HG02571 (cell line): Measurements from ENCODE around the gene TMEM25.
"Not testable (repeated sequence)": the region's sequence is repeated elsewhere in the genome, so short reads cannot be mapped to it uniquely, and the experiment has no call there.

ENCODE experiments used
- ATAC-seq: cut with Tn5 transposase; IDR thresholded peaks from one replicate; pipeline ENCODE4 v1.9.1; 2021; ENCODE audit warnings: mild to moderate bottlenecking, moderate library complexity; ENCODE audit not compliant: unreplicated experiment

Gene TMEM25

GRCh38 chr11:118530683-118531596, at the start of gene TMEM25:
TMEM25 (plus strand) TSS chr11:118531192; CDS start chr11:118531802, 610 bp downstream.
- ATAC-seq = no peak

- not testable (repeated sequence) for ATAC-seq
Observed at GRCh38 chr11:118481238-118481637, 49.8 kb upstream of the TMEM25 start.

GRCh38 chr11:118484405-118484804, 46.6 kb upstream of the TMEM25 start:
- ATAC-seq = no peak

DNA sequence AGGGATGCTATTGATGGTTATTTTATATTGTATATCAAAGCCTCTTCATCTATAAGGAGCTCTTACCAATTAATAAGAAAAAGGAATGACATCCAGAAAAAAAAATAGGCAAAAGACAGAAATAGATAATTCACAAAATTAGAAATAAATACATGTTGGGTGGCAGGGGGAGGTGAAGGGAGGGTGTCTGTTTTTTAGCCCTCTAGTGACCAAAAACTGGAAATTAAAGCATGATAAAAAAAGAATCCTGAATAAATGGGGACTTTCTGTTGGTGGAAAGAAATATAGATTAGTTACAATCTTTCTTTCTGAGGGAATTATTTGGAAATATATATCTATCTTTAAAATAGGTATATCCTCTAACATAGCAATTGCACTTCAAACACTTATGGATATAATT, 45.7 kb upstream of the TMEM25 start:
- no peak for ATAC-seq

DNA sequence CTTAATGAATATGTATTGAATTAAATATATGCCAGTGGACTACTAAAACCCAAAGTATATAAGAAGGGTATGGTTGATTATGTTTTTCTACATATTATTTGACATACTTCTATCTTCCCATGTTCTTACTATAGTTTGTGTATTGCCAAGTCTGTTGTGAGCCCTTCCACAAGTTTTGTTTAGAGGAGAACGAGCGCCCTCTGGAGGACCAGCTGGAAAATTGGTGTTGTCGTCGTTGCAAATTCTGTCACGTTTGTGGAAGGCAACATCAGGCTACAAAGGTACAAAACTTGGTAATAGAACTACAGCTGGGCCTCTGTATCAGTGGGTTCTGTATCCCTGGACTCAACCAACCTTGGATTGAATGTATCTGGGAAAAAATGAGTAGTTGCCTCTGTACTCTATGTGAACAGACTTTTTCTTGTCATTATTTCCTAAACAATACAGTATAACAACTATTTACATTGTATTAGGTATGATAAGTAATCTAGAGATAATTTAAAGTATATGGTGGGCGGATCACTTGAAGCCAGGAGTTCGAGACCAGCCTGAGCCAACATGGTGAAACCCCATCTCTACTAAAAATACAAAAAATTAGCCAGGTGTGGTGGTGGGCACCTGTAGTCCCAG, 42.4 kb upstream of the TMEM25 start:
- no peak for ATAC-seq

GRCh38 chr11:118491041-118491440, 40.0 kb upstream of the TMEM25 start:
- ATAC-seq = no peak

GRCh38 chr11:118497831-118498230, 33.2 kb upstream of the TMEM25 start:
- ATAC-seq = no peak

- ATAC-seq = no peak
Observed at GRCh38 chr11:118503216-118503615, 27.8 kb upstream of the TMEM25 start.

DNA sequence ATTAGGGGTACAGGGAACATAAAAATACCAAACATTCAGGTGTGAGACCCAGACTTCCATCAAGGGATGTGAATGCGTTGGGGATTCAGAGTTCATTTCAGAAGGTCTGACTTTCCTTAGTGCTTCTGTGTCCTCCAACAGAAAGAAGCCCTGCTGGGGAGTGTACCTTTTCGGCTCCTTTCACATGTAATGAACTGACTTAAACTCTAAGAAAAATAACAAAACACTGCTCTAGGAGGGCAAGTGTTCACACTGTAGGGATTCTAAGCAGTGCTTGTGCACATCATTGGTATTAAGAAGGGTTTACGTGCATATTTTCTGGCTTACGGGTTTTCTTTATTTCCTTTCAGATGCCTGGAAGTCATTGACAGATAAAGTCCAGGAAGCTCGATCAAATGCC, 19.4 kb upstream of the TMEM25 start:
- ATAC-seq = no peak

- no peak for ATAC-seq
Observed at GRCh38 chr11:118514103-118514502, 16.9 kb upstream of the TMEM25 start.

DNA sequence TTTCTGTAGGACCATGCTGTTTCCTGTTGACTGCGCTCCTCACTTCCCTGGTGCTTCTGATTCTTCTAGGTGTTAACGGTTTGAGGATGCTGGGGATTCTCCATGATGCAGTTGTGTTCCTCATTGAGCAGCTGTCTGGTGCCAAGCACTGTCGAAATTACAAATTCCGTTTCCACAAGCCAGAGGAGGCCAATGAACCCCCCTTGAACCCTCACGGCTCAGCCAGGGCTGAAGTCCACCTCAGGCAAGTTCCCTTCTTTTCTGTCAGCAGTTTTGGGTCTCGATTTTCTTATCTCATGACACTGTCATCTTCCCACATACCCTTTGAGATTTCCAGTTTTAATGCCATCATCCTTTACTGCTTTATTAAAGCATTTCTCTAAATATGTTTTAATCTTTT, 11.4 kb upstream of the TMEM25 start:
- no peak for ATAC-seq

DNA sequence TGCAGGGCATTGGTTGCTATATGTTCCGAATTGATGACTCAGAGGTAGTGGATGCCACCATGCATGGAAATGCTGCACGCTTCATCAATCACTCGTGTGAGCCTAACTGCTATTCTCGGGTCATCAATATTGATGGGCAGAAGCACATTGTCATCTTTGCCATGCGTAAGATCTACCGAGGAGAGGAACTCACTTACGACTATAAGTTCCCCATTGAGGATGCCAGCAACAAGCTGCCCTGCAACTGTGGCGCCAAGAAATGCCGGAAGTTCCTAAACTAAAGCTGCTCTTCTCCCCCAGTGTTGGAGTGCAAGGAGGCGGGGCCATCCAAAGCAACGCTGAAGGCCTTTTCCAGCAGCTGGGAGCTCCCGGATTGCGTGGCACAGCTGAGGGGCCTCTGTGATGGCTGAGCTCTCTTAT, 9.1 kb upstream of the TMEM25 start:
- no peak for ATAC-seq

GRCh38 chr11:118522571-118523072, 8.4 kb upstream of the TMEM25 start:
- ATAC-seq = no peak

DNA sequence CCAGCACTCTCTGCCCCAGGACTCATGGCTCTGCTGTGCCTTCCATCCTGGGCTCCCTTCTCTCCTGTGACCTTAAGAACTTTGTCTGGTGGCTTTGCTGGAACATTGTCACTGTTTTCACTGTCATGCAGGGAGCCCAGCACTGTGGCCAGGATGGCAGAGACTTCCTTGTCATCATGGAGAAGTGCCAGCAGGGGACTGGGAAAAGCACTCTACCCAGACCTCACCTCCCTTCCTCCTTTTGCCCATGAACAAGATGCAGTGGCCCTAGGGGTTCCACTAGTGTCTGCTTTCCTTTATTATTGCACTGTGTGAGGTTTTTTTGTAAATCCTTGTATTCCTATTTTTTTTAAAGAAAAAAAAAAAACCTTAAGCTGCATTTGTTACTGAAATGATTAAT, 6.6 kb upstream of the TMEM25 start:
- no peak for ATAC-seq

GRCh38 chr11:118524757-118525470, 6.1 kb upstream of the TMEM25 start:
- ATAC-seq = no peak

DNA sequence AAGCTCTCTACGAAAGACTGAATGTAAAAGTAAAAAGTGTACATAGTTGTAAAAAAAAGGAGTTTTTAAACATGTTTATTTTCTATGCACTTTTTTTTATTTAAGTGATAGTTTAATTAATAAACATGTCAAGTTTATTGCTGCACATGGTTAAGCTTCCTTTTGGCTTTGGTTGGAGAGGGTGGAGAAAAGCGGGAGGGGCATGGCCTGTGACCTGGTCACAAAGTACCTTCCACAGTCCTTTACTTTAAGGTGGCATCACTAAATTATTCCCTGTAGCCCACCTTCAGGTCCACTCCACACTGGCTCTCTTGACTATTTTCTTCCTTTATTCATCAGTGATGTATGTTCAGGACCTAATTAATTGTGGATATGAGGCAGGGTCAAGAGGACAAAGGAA, 4.3 kb upstream of the TMEM25 start:
- no peak for ATAC-seq

- ATAC-seq = no peak
Observed at GRCh38 chr11:118527109-118527508, 3.9 kb upstream of the TMEM25 start, which contains the start of gene TTC36. TTC36 (plus strand) TSS chr11:118527474; CDS start chr11:118527495, 21 bp downstream.

- ATAC-seq = no peak
Observed at GRCh38 chr11:118528511-118528910, 2.5 kb upstream of the TMEM25 start.

DNA sequence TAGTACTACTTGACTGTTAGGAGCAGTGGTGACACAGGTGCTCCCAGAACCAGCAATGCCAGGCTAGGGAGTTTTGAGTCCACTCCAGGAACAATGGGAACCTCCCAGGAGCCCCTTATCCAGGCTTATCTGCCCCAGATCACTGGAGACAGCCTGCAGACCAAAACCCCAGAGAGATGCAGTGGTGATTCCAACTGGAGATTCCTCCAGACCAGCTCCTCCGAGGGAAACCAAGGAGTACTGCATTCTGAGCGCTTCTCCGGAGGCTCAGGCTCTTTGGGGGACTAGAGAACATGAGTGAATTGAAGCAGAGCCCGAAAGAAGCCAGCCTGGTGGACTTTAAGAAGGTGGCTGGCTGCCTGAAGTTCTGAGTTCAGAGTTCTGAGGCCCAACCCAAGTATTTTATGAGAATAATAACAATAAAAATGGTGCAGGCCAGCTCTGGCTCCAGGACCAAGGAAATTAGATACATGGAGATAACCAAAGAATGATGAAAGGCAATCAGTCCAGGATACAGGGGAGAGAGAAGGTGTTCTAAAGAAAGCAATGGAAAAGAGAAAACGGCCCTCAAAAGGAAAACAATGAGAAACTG, 1.3 kb upstream of the TMEM25 start:
- ATAC-seq = no peak

GRCh38 chr11:118530180-118530682, 761 bp upstream of the TMEM25 start:
- no peak for ATAC-seq
